C4-2B (cell line): ENCODE data around the gene FOLR1.

ENCODE experiments used
- ZFX ChIP-seq: fragments of 450-650 bp; IDR thresholded peaks from 2 replicates; pipeline ENCODE4 v1.6.1; 2017
- TF ChIP-seq, protein P1 (sequence below): fragments of 450-650 bp; conservative IDR thresholded peaks from 2 replicates; pipeline ENCODE4 v1.5.1; 2017; ENCODE audit warnings: mild to moderate bottlenecking

- TF ChIP-seq, protein P1, sequence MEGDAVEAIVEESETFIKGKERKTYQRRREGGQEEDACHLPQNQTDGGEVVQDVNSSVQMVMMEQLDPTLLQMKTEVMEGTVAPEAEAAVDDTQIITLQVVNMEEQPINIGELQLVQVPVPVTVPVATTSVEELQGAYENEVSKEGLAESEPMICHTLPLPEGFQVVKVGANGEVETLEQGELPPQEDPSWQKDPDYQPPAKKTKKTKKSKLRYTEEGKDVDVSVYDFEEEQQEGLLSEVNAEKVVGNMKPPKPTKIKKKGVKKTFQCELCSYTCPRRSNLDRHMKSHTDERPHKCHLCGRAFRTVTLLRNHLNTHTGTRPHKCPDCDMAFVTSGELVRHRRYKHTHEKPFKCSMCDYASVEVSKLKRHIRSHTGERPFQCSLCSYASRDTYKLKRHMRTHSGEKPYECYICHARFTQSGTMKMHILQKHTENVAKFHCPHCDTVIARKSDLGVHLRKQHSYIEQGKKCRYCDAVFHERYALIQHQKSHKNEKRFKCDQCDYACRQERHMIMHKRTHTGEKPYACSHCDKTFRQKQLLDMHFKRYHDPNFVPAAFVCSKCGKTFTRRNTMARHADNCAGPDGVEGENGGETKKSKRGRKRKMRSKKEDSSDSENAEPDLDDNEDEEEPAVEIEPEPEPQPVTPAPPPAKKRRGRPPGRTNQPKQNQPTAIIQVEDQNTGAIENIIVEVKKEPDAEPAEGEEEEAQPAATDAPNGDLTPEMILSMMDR = no peak
- no peak for TF ChIP-seq ZFX
Measured at GRCh38 chr11:72218251-72218745, 26.4 kb downstream of the FOLR1 start.
